ENCODE measurements around the gene ZNF639. TPM values are rescaled to one million over a fixed set of nuclear protein-coding genes. Genes with fewer than 3 reads are reported as not detected.

ZNF639 gene
- total RNA-seq, 1 experiment from 2014 or later: 44.1 TPM

GRCh38 chr3:179276743-179277142 is 46.1 kb upstream of the ZNF639 start:
- H3K27me3 Mint-ChIP-seq (ENCODE audit: low read depth): no peaks in the 10 kb centered on the region
- Histone ChIP-seq H2AFZ (ENCODE audit: low read length) (no peak overlapping the region), H3K27ac (ENCODE audit: insufficient read length, low read depth, low read length) (no peak overlapping the region), H4K20me1 (ENCODE audit: control insufficient read depth, insufficient read depth, insufficient read length) (no peaks in the 10 kb centered on the region), H3K27me3 (ENCODE audit: insufficient read depth, low read length) (no peaks in the 10 kb centered on the region), H2BK5ac (ENCODE audit: insufficient read length, low read length) (no peak overlapping the region), H3K4ac (ENCODE audit: low read depth, low read length) (no peak overlapping the region), H2AK5ac (ENCODE audit: insufficient read length, low read length) (no peak overlapping the region), H2BK12ac (ENCODE audit: insufficient read length, low read depth, low read length) (no peak overlapping the region), H3K9ac (ENCODE audit: extremely low read depth, insufficient read length, low read length) (no peak overlapping the region), H3T11ph (ENCODE audit: low read length) (no peak overlapping the region), H2BK120ac (ENCODE audit: low read depth, low read length, poor library complexity, severe bottlenecking) (no peak overlapping the region), H4K5ac (ENCODE audit: insufficient read length, low read depth, low read length) (no peak overlapping the region), H3K79me2 (ENCODE audit: insufficient read depth, low read length) (no peaks in the 10 kb centered on the region), H3K56ac (ENCODE audit: insufficient read length, low read depth, low read length) (no peak overlapping the region), H3K23ac (ENCODE audit: insufficient read length, low read depth, low read length) (no peak overlapping the region), H3K23me2 (ENCODE audit: insufficient read length, low read depth, low read length, poor library complexity, severe bottlenecking) (no peaks in the 10 kb centered on the region), H2BK15ac (ENCODE audit: low read depth, low read length) (no peak overlapping the region), H2BK20ac (ENCODE audit: low read depth, low read length, poor library complexity, severe bottlenecking) (no peak overlapping the region), H3K79me1 (ENCODE audit: insufficient read depth, low read depth, low read length, poor library complexity, severe bottlenecking) (no peaks in the 10 kb centered on the region), H3K4me1 (ENCODE audit: insufficient read depth, low read length) (no peaks in the 10 kb centered on the region; the same call in 1 of the 2 replicates), H4K91ac (ENCODE audit: insufficient read length, low read depth, low read length) (no peak overlapping the region), H3K18ac (ENCODE audit: insufficient read length, low read depth, low read length) (no peak overlapping the region), H3K14ac (ENCODE audit: insufficient read depth, low read length) (no peak overlapping the region), H3K4me2 (ENCODE audit: insufficient read depth, insufficient read length, low read length) (no peak overlapping the region), H4K8ac (replicated peaks; ENCODE audit: insufficient read length, low read depth, low read length) (no peak overlapping the region), H3K9me3 (ENCODE audit: control insufficient read depth, low read depth, low read length) (no peaks in the 10 kb centered on the region)
- no peaks in the 10 kb centered on the region for H3K9me3 Mint-ChIP-seq
- no peak for DNase-seq
- no CpG with 5 or more reads among the region's 3 CpGs for whole genome bisulfite sequencing (ENCODE audit: extremely low coverage, insufficient read length, low lambda C conversion rate)
- TF ChIP-seq CTCF (conservative IDR thresholded peaks at IDR 0.05): no peak
- H3K36me3 Mint-ChIP-seq (ENCODE audit: insufficient read depth in 1 of 3, low read depth in 3 of 3): no peaks in the 10 kb centered on the region
- no peak overlapping the region for H3K27ac Mint-ChIP-seq
- no peak overlapping the region for H3K4me3 Mint-ChIP-seq
- H3K4me1 Mint-ChIP-seq: peaks cover 5 to 7% of the 10 kb centered on the region in 2 experiments
